H9 (cell line): ENCODE measurements around the gene DDAH2. TPM values are rescaled to one million over a fixed set of nuclear protein-coding genes. Genes with fewer than 3 reads are reported as not detected.

Source experiments
- DNase-seq: peaks from one replicate; pipeline ENCODE4 v3.0.0-alpha.2; 2017
- H2AFZ ChIP-seq: one replicate; pipeline ENCODE4 v1.6.1; 2013; ENCODE audit warnings: mild to moderate bottlenecking, low read length, control low read depth, moderate library complexity
- H2AK5ac ChIP-seq: 2 replicates; pipeline ENCODE4 v1.6.1; 2013; ENCODE audit warnings: low read length, control low read depth, mixed read lengths; ENCODE audit not compliant: insufficient read length
- H2BK120ac ChIP-seq: one replicate; pipeline ENCODE4 v1.6.1; 2013; ENCODE audit warnings: low read depth, mild to moderate bottlenecking, low read length, control low read depth, inconsistent platforms; ENCODE audit not compliant: poor library complexity, severe bottlenecking
- H2BK12ac ChIP-seq: 2 replicates; pipeline ENCODE4 v1.6.1; 2013; ENCODE audit warnings: low read length, control low read depth, mixed read lengths, low read depth; ENCODE audit not compliant: insufficient read length
- H2BK15ac ChIP-seq: 2 replicates; pipeline ENCODE4 v1.6.1; 2013; ENCODE audit warnings: low read depth, low read length, control low read depth
- H2BK20ac ChIP-seq: one replicate; pipeline ENCODE4 v1.6.1; 2013; ENCODE audit warnings: low read depth, mild to moderate bottlenecking, low read length, control low read depth, inconsistent platforms; ENCODE audit not compliant: poor library complexity, severe bottlenecking
- H2BK5ac ChIP-seq: 2 replicates; pipeline ENCODE4 v1.6.1; 2013; ENCODE audit warnings: low read length, control low read depth, mixed read lengths; ENCODE audit not compliant: insufficient read length
- H3K14ac ChIP-seq: 2 replicates; pipeline ENCODE4 v1.6.1; 2013; ENCODE audit warnings: low read length, control low read depth; ENCODE audit not compliant: insufficient read depth
- H3K18ac ChIP-seq: 2 replicates; pipeline ENCODE4 v1.6.1; 2013; ENCODE audit warnings: low read depth, mild to moderate bottlenecking, mixed read lengths, low read length, control low read depth; ENCODE audit not compliant: insufficient read length
- H3K23ac ChIP-seq: 2 replicates; pipeline ENCODE4 v1.6.1; 2013; ENCODE audit warnings: low read length, control low read depth, mixed read lengths, low read depth; ENCODE audit not compliant: insufficient read length
- H3K23me2 ChIP-seq: 2 replicates; pipeline ENCODE4 v1.6.1; 2013; ENCODE audit warnings: low read depth, mild to moderate bottlenecking, mixed read lengths, low read length, control low read depth; ENCODE audit not compliant: insufficient read length, poor library complexity, severe bottlenecking
- H3K27ac ChIP-seq: 2 replicates; pipeline ENCODE4 v1.5.1; 2013; ENCODE audit warnings: low read length, control low read depth, mixed read lengths, low read depth; ENCODE audit not compliant: insufficient read length
- H3K27me3 ChIP-seq: 2 replicates; pipeline ENCODE4 v1.6.1; 2013; ENCODE audit warnings: low read length, control low read depth, inconsistent platforms; ENCODE audit not compliant: insufficient read depth
- H3K4ac ChIP-seq: 2 replicates; pipeline ENCODE4 v1.6.1; 2013; ENCODE audit warnings: low read depth, mild to moderate bottlenecking, control low read depth, inconsistent platforms, low read length, moderate library complexity
- H3K4me1 ChIP-seq: 2 replicates; pipeline ENCODE4 v1.6.1; 2013; ENCODE audit warnings: low read length, control low read depth, inconsistent platforms; ENCODE audit not compliant: insufficient read depth
- H3K4me2 ChIP-seq: 2 replicates; pipeline ENCODE4 v1.6.1; 2013; ENCODE audit warnings: low read length, control low read depth, mixed read lengths; ENCODE audit not compliant: insufficient read length, insufficient read depth
- H3K56ac ChIP-seq: 2 replicates; pipeline ENCODE4 v1.6.1; 2013; ENCODE audit warnings: low read depth, mild to moderate bottlenecking, mixed read lengths, low read length, control low read depth; ENCODE audit not compliant: insufficient read length
- H3K79me1 ChIP-seq: 2 replicates; pipeline ENCODE4 v1.6.1; 2013; ENCODE audit warnings: low read depth, mild to moderate bottlenecking, moderate library complexity, low read length, control low read depth, inconsistent platforms; ENCODE audit not compliant: insufficient read depth, poor library complexity, severe bottlenecking
- H3K79me2 ChIP-seq: 2 replicates; pipeline ENCODE4 v1.6.1; 2013; ENCODE audit warnings: low read length, control low read depth, inconsistent platforms; ENCODE audit not compliant: insufficient read depth
- H3K9ac ChIP-seq: 2 replicates; pipeline ENCODE4 v1.6.1; 2013; ENCODE audit warnings: low read length, control low read depth, mixed read lengths; ENCODE audit not compliant: insufficient read length; ENCODE audit errors: extremely low read depth
- H3K9me3 ChIP-seq: one replicate; pipeline ENCODE4 v1.6.1; 2013; ENCODE audit warnings: low read depth, low read length, inconsistent platforms; ENCODE audit not compliant: control insufficient read depth
- H3T11ph ChIP-seq: one replicate; pipeline ENCODE4 v1.6.1; 2013; ENCODE audit warnings: mild to moderate bottlenecking, low read length, control low read depth, inconsistent platforms
- H4K20me1 ChIP-seq: one replicate; pipeline ENCODE4 v1.6.1; 2013; ENCODE audit not compliant: control insufficient read depth, insufficient read length, insufficient read depth
- H4K5ac ChIP-seq: 2 replicates; pipeline ENCODE4 v1.6.1; 2013; ENCODE audit warnings: low read depth, mild to moderate bottlenecking, mixed read lengths, low read length, control low read depth; ENCODE audit not compliant: insufficient read length
- H4K8ac ChIP-seq: replicated peaks from 2 replicates; pipeline ENCODE4 v1.6.1; 2013; ENCODE audit warnings: low read length, control low read depth, mixed read lengths, low read depth; ENCODE audit not compliant: insufficient read length
- H4K91ac ChIP-seq: 2 replicates; pipeline ENCODE4 v1.6.1; 2013; ENCODE audit warnings: low read depth, mild to moderate bottlenecking, moderate library complexity, mixed read lengths, low read length, control low read depth; ENCODE audit not compliant: insufficient read length
- H3K27ac Mint-ChIP-seq, 3 experiments: 2 replicates in 2 of 3; 3 replicates in 1 of 3; pipeline ENCODE4 v1.8.0; 2020 to 2021; ENCODE audit warnings: mixed read lengths in 3 of 3, mild to moderate bottlenecking in 1 of 3, moderate library complexity in 1 of 3
- H3K27me3 Mint-ChIP-seq: 2 replicates; pipeline ENCODE4 v1.8.0; 2021; ENCODE audit warnings: low read depth, mild to moderate bottlenecking, moderate library complexity, mixed read lengths
- H3K36me3 Mint-ChIP-seq, 3 experiments: 2 replicates in 2 of 3; 3 replicates in 1 of 3; pipeline ENCODE4 v1.8.0; 2020 to 2021; ENCODE audit warnings: low read depth in 3 of 3, mixed read lengths in 3 of 3; ENCODE audit not compliant: insufficient read depth in 1 of 3
- H3K4me1 Mint-ChIP-seq, 2 experiments: 2 replicates each; pipeline ENCODE4 v1.8.0; 2020; ENCODE audit warnings: mixed read lengths in 2 of 2
- H3K4me3 Mint-ChIP-seq, 2 experiments: 2 replicates in 1 of 2; 3 replicates in 1 of 2; pipeline ENCODE4 v1.8.0; 2020 to 2021; ENCODE audit warnings: mild to moderate bottlenecking in 2 of 2, mixed read lengths in 2 of 2, moderate library complexity in 1 of 2
- H3K9me3 Mint-ChIP-seq, 2 experiments: 2 replicates in 1 of 2; 3 replicates in 1 of 2; pipeline ENCODE4 v1.8.0; 2020; ENCODE audit warnings: mild to moderate bottlenecking in 2 of 2, mixed read lengths in 2 of 2, moderate library complexity in 1 of 2
- WGBS: extraction: QIAGEN DNeasy Blood & Tissue Kit; methylation state at CpG from one replicate; pipeline ENCODE4 v1.1.7; 2013; ENCODE audit warnings: missing lambda C conversion rate, low lambda C conversion rate, mixed read lengths; ENCODE audit not compliant: insufficient read length; ENCODE audit errors: extremely low coverage; 5-methylcytosine and 5-hydroxymethylcytosine counted together
- total RNA-seq: library from RNA; stranded (reverse); gene quantifications from 2 replicates; pipeline ENCODE4 v1.2.1, GENCODE V29; 2021
- TF ChIP-seq, protein P1 (sequence below): fragments of 200-600 bp; sonication (generic); conservative IDR thresholded peaks from 3 replicates; pipeline ENCODE4 v1.8.0; 2021; ENCODE audit warnings: antibody characterized with exemption, mild to moderate bottlenecking

DDAH2 gene
- total RNA-seq, 1 experiment from 2014 or later: 73.2 TPM

- H4K8ac ChIP-seq: no peak overlapping the region
- no peaks in the 10 kb centered on the region for H3K79me1 ChIP-seq
- H3K23me2 ChIP-seq: no peaks in the 10 kb centered on the region
- H4K20me1 ChIP-seq: no peaks in the 10 kb centered on the region
- H3K27me3 Mint-ChIP-seq: peaks cover 9% of the 10 kb centered on the region
- no peak overlapping the region for H3K9ac ChIP-seq
- H4K5ac ChIP-seq: no peak overlapping the region
- H3K27ac Mint-ChIP-seq: no peak overlapping the region
- DNase-seq: no peak
- peaks cover 18 to 23% of the 10 kb centered on the region in 2 experiments for H3K4me1 Mint-ChIP-seq
- H2BK12ac ChIP-seq: no peak overlapping the region
- no peak overlapping the region for H2AK5ac ChIP-seq
- no peak overlapping the region for H2BK15ac ChIP-seq
- H4K91ac ChIP-seq: no peak overlapping the region
- no peak overlapping the region for H3K14ac ChIP-seq
- no peak overlapping the region for H2BK20ac ChIP-seq
- no peak overlapping the region for H3K4ac ChIP-seq
- H3K4me1 ChIP-seq: no peaks in the 10 kb centered on the region; the same call in 1 of the 2 replicates
- H3T11ph ChIP-seq: no peak overlapping the region
- WGBS: no CpG with 5 or more reads among the region's 3 CpGs
- H3K9me3 Mint-ChIP-seq: no peaks in the 10 kb centered on the region
- TF ChIP-seq, protein P1, sequence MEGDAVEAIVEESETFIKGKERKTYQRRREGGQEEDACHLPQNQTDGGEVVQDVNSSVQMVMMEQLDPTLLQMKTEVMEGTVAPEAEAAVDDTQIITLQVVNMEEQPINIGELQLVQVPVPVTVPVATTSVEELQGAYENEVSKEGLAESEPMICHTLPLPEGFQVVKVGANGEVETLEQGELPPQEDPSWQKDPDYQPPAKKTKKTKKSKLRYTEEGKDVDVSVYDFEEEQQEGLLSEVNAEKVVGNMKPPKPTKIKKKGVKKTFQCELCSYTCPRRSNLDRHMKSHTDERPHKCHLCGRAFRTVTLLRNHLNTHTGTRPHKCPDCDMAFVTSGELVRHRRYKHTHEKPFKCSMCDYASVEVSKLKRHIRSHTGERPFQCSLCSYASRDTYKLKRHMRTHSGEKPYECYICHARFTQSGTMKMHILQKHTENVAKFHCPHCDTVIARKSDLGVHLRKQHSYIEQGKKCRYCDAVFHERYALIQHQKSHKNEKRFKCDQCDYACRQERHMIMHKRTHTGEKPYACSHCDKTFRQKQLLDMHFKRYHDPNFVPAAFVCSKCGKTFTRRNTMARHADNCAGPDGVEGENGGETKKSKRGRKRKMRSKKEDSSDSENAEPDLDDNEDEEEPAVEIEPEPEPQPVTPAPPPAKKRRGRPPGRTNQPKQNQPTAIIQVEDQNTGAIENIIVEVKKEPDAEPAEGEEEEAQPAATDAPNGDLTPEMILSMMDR: no peak
- no peaks in the 10 kb centered on the region for H3K9me3 ChIP-seq
- H2BK120ac ChIP-seq: no peak overlapping the region
- H3K27me3 ChIP-seq: no peaks in the 10 kb centered on the region
- no peak overlapping the region for H3K4me2 ChIP-seq
- H3K18ac ChIP-seq: no peak overlapping the region
- H2AFZ ChIP-seq: no peak overlapping the region
- H3K4me3 Mint-ChIP-seq: no peak overlapping the region
- no peak overlapping the region for H3K27ac ChIP-seq
- no peak overlapping the region for H3K23ac ChIP-seq
- no peak overlapping the region for H2BK5ac ChIP-seq
- H3K56ac ChIP-seq: no peak overlapping the region
- no peaks in the 10 kb centered on the region for H3K36me3 Mint-ChIP-seq
- H3K79me2 ChIP-seq: no peaks in the 10 kb centered on the region
These were observed 20.9 kb downstream of the DDAH2 start for GRCh38 chr6:31708224-31708623.
